HepG2 (cell line): ENCODE measurements around the gene CLTCL1. TPM values are rescaled to one million over a fixed set of nuclear protein-coding genes. Genes with fewer than 3 reads are reported as not detected.

Source experiments
- BHLHE40 ChIP-seq: IDR thresholded peaks from 2 replicates; pipeline ENCODE4 v1.6.1; 2011; ENCODE audit warnings: low read length, improper control_type of control experiment
- EZH2 ChIP-seq: conservative IDR thresholded peaks from 2 replicates; pipeline ENCODE4 v1.6.1; 2012; ENCODE audit warnings: mild to moderate bottlenecking, low read depth, low read length, moderate library complexity
- FOXO4 ChIP-seq: sonication (generic); formaldehyde crosslinking; conservative IDR thresholded peaks from 2 replicates; pipeline ENCODE4 v1.8.1; 2023; ENCODE audit warnings: missing genetic modification reagents
- GABPB1 ChIP-seq: IDR thresholded peaks from 2 replicates; pipeline ENCODE4 v1.6.1; 2016; ENCODE audit warnings: mild to moderate bottlenecking, missing genetic modification reagents, moderate library complexity, missing compliant biosample characterization
- GFI1 ChIP-seq: sonication (generic); formaldehyde crosslinking; IDR thresholded peaks from 2 replicates; pipeline ENCODE4 v1.5.0; 2020; ENCODE audit warnings: missing genetic modification reagents, mild to moderate bottlenecking, borderline replicate concordance
- KLF16 ChIP-seq, 2 experiments: sonication (generic) in 1 of 2; formaldehyde crosslinking in 1 of 2; IDR thresholded peaks; 2 replicates each; pipeline versions ENCODE4 v1.6.1 to v1.8.0; 2016 to 2023; ENCODE audit warnings: missing genetic modification reagents in 2 of 2, missing compliant biosample characterization in 1 of 2
- NBN ChIP-seq: fragments of 450-650 bp; conservative IDR thresholded peaks from 2 replicates; pipeline ENCODE4 v1.6.1; 2017
- NR2F1 ChIP-seq, 2 experiments: fragments of 450-650 bp in 1 of 2; formaldehyde crosslinking in 1 of 2; IDR thresholded peaks; 2 replicates each; pipeline versions ENCODE4 v1.5.0 to v1.6.1; 2016 to 2020; ENCODE audit warnings: mild to moderate bottlenecking in 1 of 2, missing compliant biosample characterization in 1 of 2, missing genetic modification reagents in 1 of 2, moderate library complexity in 1 of 2
- TBX3 ChIP-seq: fragments of 450-650 bp; IDR thresholded peaks from 2 replicates; pipeline ENCODE4 v1.6.1; 2017; ENCODE audit warnings: antibody characterized with exemption, mild to moderate bottlenecking, inconsistent platforms, borderline replicate concordance
- THAP8 ChIP-seq: sonication (generic); formaldehyde crosslinking; IDR thresholded peaks from 2 replicates; pipeline ENCODE4 v1.5.1; 2020; ENCODE audit warnings: missing genetic modification reagents, mild to moderate bottlenecking, borderline replicate concordance
- YEATS2 ChIP-seq: sonication (generic); formaldehyde crosslinking; IDR thresholded peaks from 2 replicates; pipeline ENCODE4 v1.4.0; 2020; ENCODE audit warnings: missing genetic modification reagents, borderline replicate concordance
- ZBTB38 ChIP-seq: sonication (generic); formaldehyde crosslinking; IDR thresholded peaks from 2 replicates; pipeline ENCODE4 v1.5.1; 2020; ENCODE audit warnings: mild to moderate bottlenecking, missing genetic modification reagents
- ZBTB42 ChIP-seq: sonication (generic); formaldehyde crosslinking; IDR thresholded peaks from 2 replicates; pipeline ENCODE4 v1.5.0; 2020; ENCODE audit warnings: mild to moderate bottlenecking, missing genetic modification reagents
- ZFP1 ChIP-seq: IDR thresholded peaks from 2 replicates; pipeline ENCODE4 v1.6.1; 2016
- ZIK1 ChIP-seq: sonication (generic); formaldehyde crosslinking; IDR thresholded peaks from 2 replicates; pipeline ENCODE4 v1.5.0; 2020; ENCODE audit warnings: mild to moderate bottlenecking, low read depth, missing genetic modification reagents, borderline replicate concordance
- ZNF230 ChIP-seq: sonication (generic); formaldehyde crosslinking; IDR thresholded peaks from 2 replicates; pipeline ENCODE4 v1.4.0; 2020; ENCODE audit warnings: mild to moderate bottlenecking, missing genetic modification reagents
- ZNF639 ChIP-seq: conservative IDR thresholded peaks from 2 replicates; pipeline ENCODE4 v1.6.1; 2018; ENCODE audit warnings: missing genetic modification reagents
- ZNF687 ChIP-seq: sonication (generic); formaldehyde crosslinking; IDR thresholded peaks from 2 replicates; pipeline ENCODE4 v1.5.1; 2020; ENCODE audit warnings: mild to moderate bottlenecking, missing genetic modification reagents, moderate library complexity
- ZUFSP ChIP-seq: sonication (generic); formaldehyde crosslinking; IDR thresholded peaks from 2 replicates; pipeline ENCODE4 v1.9.0; 2021; ENCODE audit warnings: missing genetic modification reagents, mild to moderate bottlenecking, borderline replicate concordance
- polyA plus RNA-seq, 8 experiments: library from polyadenylated mRNA; depleted of rRNA in 3 of 8; stranded (reverse) in 7 of 8; unstranded in 1 of 8; fragments of >200 nt; fragmentation: Illumina TruSeq in 4 of 8; extraction: Trizol in 4 of 8; gene quantifications; 2 replicates each; pipeline versions ENCODE4 v1.2.1 to v1.2.3, GENCODE V29; 2011 to 2016; ENCODE audit warnings: low read depth in 4 of 8, missing spikeins in 1 of 8, mixed read lengths in 1 of 8; ENCODE audit not compliant: insufficient read depth in 1 of 8
- total RNA-seq, 5 experiments: library from RNA; depleted of rRNA; stranded (reverse); fragments of >200 nt; fragmentation: Illumina TruSeq; extraction: Trizol; gene quantifications; 2 replicates each; pipeline ENCODE4 v1.2.3, GENCODE V29; 2016; ENCODE audit warnings: low read depth in 1 of 5

The CLTCL1 gene
- total and polyA plus RNA-seq, 2 of the 13 experiments (the other 11 are each of a cell fraction or from before 2014, with no cell fraction given): 8.1 to 10.9 TPM

- TF ChIP-seq ZFP1 (CRISPR knock-in tag): 0 out of 2 replicates have a peak, but pooled peaks have one; percentile 49
- TF ChIP-seq GABPB1 (CRISPR knock-in tag): peak; percentile 62; the same call in 1 of the 2 replicates
- no peak for TF ChIP-seq ZNF230 (CRISPR knock-in tag)
- TF ChIP-seq BHLHE40: no peak
- TF ChIP-seq ZBTB38 (CRISPR knock-in tag): no peak
- TF ChIP-seq ZBTB42 (CRISPR knock-in tag): peak; percentile 52; the same call in 1 of the 2 replicates
- TF ChIP-seq ZNF687: peak; percentile 72
- no peak for TF ChIP-seq ZNF639 (CRISPR knock-in tag)
- TF ChIP-seq EZH2: no peak
- TF ChIP-seq TBX3: no peak
- no peak for TF ChIP-seq ZUFSP
- no peak for TF ChIP-seq FOXO4 (CRISPR knock-in tag)
- peak; percentile 37; the same call in 1 of the 2 replicates for TF ChIP-seq YEATS2 (CRISPR knock-in tag)
- no peak for TF ChIP-seq ZIK1 (CRISPR knock-in tag)
- 0 out of 4 replicates have a peak, but pooled peaks of 1 of the 2 experiments have one; percentile 31 for TF ChIP-seq KLF16 (CRISPR knock-in tag; IDR thresholded peaks at IDR 0.05)
- TF ChIP-seq THAP8 (CRISPR knock-in tag): no peak; the same call in 1 of the 2 replicates
- no peak for TF ChIP-seq NBN
- no peak; a peak in 1 of 4 replicates for TF ChIP-seq NR2F1 (CRISPR knock-in tag; IDR thresholded peaks at IDR 0.05)
- TF ChIP-seq GFI1 (CRISPR knock-in tag): no peak; the same call in 1 of the 2 replicates
Observed at GRCh38 chr22:19178657-19179496, 112.6 kb downstream of the CLTCL1 start, which contains the start of gene SLC25A1 (continued).
